WTC11 (cell line): ENCODE data around the gene FRS2. TPM values are rescaled to one million over a fixed set of nuclear protein-coding genes. Genes with fewer than 3 reads are reported as not detected.

Experiments used
- ATAC-seq: fragments of 200-7000 bp; cut with Tn5 transposase; 2 replicates; pipeline ENCODE4 v1.10.0; 2021; ENCODE audit warnings: mild to moderate bottlenecking, moderate library complexity
- CTCF ChIA-PET: fragments of 300-600 bp; sonication (Branson Sonifier 250); formaldehyde crosslinking; loops from one replicate; lab custom pipeline; 2021; ENCODE audit warnings: antibody characterized with exemption; lab: Charles Lee
- POLR2A ChIA-PET: fragments of 350-600 bp; sonication (Branson Sonifier 250); formaldehyde crosslinking; loops from one replicate; lab custom pipeline; 2021; ENCODE audit warnings: antibody characterized with exemption; lab: Charles Lee
- DNase-seq: peaks from one replicate; pipeline ENCODE4 v3.0.0; 2021; ENCODE audit warnings: low spot score
- H3K27ac Mint-ChIP-seq: 2 replicates; pipeline ENCODE4 v1.8.0; 2021; ENCODE audit warnings: mixed read lengths
- H3K27me3 Mint-ChIP-seq: 2 replicates; pipeline ENCODE4 v1.8.0; 2021; ENCODE audit warnings: low read depth, mild to moderate bottlenecking, moderate library complexity, mixed read lengths
- H3K36me3 Mint-ChIP-seq: 2 replicates; pipeline ENCODE4 v1.8.0; 2021; ENCODE audit warnings: mixed read lengths
- H3K4me1 Mint-ChIP-seq: 2 replicates; pipeline ENCODE4 v1.8.0; 2022; ENCODE audit warnings: mixed read lengths
- H3K4me3 Mint-ChIP-seq: 2 replicates; pipeline ENCODE4 v1.8.0; 2021; ENCODE audit warnings: mild to moderate bottlenecking, moderate library complexity, mixed read lengths
- H3K9me3 Mint-ChIP-seq: 2 replicates; pipeline ENCODE4 v1.8.0; 2021; ENCODE audit warnings: mixed read lengths
- AFF4 ChIP-seq: sonication (generic); formaldehyde crosslinking; IDR thresholded peaks from 2 replicates; pipeline ENCODE4 v1.8.1; 2023; ENCODE audit warnings: mild to moderate bottlenecking, missing genetic modification reagents, borderline replicate concordance
- CREB1 ChIP-seq: sonication (generic); formaldehyde crosslinking; IDR thresholded peaks from 2 replicates; pipeline ENCODE4 v1.8.0; 2023; ENCODE audit warnings: mild to moderate bottlenecking, missing genetic modification reagents
- CREM ChIP-seq: sonication (generic); formaldehyde crosslinking; IDR thresholded peaks from 2 replicates; pipeline ENCODE4 v1.8.1; 2022; ENCODE audit warnings: mild to moderate bottlenecking, missing genetic modification reagents, moderate library complexity
- E2F1 ChIP-seq: sonication (generic); formaldehyde crosslinking; IDR thresholded peaks from 2 replicates; pipeline ENCODE4 v1.8.0; 2022; ENCODE audit warnings: mild to moderate bottlenecking, missing genetic modification reagents
- E2F5 ChIP-seq: sonication (generic); formaldehyde crosslinking; IDR thresholded peaks from 2 replicates; pipeline ENCODE4 v1.8.1; 2022; ENCODE audit warnings: mild to moderate bottlenecking, moderate library complexity, missing genetic modification reagents
- ESRRA ChIP-seq: sonication (generic); formaldehyde crosslinking; IDR thresholded peaks from 2 replicates; pipeline ENCODE4 v1.8.1; 2022; ENCODE audit warnings: mild to moderate bottlenecking, missing genetic modification reagents, borderline replicate concordance
- ETV6 ChIP-seq: sonication (generic); formaldehyde crosslinking; IDR thresholded peaks from 2 replicates; pipeline ENCODE4 v1.8.1; 2022; ENCODE audit warnings: mild to moderate bottlenecking, missing genetic modification reagents
- KAT7 ChIP-seq: sonication (generic); formaldehyde crosslinking; IDR thresholded peaks from 2 replicates; pipeline ENCODE4 v1.8.1; 2023; ENCODE audit warnings: missing genetic modification reagents, mild to moderate bottlenecking, borderline replicate concordance
- MYBL2 ChIP-seq: sonication (generic); formaldehyde crosslinking; IDR thresholded peaks from 2 replicates; pipeline ENCODE4 v1.8.1; 2023; ENCODE audit warnings: mild to moderate bottlenecking, moderate library complexity, missing genetic modification reagents
- NFYB ChIP-seq: sonication (generic); formaldehyde crosslinking; conservative IDR thresholded peaks from 2 replicates; pipeline ENCODE4 v1.8.0; 2022; ENCODE audit warnings: low read depth, missing genetic modification reagents
- NR1H2 ChIP-seq: sonication (generic); formaldehyde crosslinking; IDR thresholded peaks from 2 replicates; pipeline ENCODE4 v1.9.0; 2021; ENCODE audit warnings: mild to moderate bottlenecking, moderate library complexity, missing genetic modification reagents
- PRRX2 ChIP-seq: fragments of 250-450 bp; sonication (Bioruptor Pico); IDR thresholded peaks from 2 replicates; pipeline ENCODE4 v1.8.0; 2021; ENCODE audit warnings: mild to moderate bottlenecking
- SOX15 ChIP-seq: fragments of 250-450 bp; sonication (Bioruptor Pico); IDR thresholded peaks from 2 replicates; pipeline ENCODE4 v1.9.0; 2021; ENCODE audit warnings: mild to moderate bottlenecking
- SP1 ChIP-seq: sonication (generic); formaldehyde crosslinking; conservative IDR thresholded peaks from 2 replicates; pipeline ENCODE4 v1.8.1; 2022; ENCODE audit warnings: missing genetic modification reagents
- TEAD1 ChIP-seq: sonication (generic); formaldehyde crosslinking; IDR thresholded peaks from 2 replicates; pipeline ENCODE4 v1.8.0; 2022; ENCODE audit warnings: mild to moderate bottlenecking, missing genetic modification reagents
- ZBTB21 ChIP-seq: sonication (generic); formaldehyde crosslinking; IDR thresholded peaks from 2 replicates; pipeline ENCODE4 v1.8.1; 2023; ENCODE audit warnings: mild to moderate bottlenecking, missing genetic modification reagents, borderline replicate concordance
- ZNF532 ChIP-seq: fragments of 250-450 bp; sonication (Bioruptor Pico); IDR thresholded peaks from 2 replicates; pipeline ENCODE4 v1.9.0; 2021; ENCODE audit warnings: mild to moderate bottlenecking, borderline replicate concordance
- total RNA-seq: library from RNA; stranded (reverse); gene quantifications from 3 replicates; pipeline ENCODE4 v1.2.3, GENCODE V29; 2021
- TF ChIP-seq, protein P1 (sequence below): fragments of 200-600 bp; IDR thresholded peaks from 2 replicates; pipeline ENCODE4 v1.8.0; 2022; ENCODE audit warnings: antibody characterized with exemption

Gene FRS2
- total RNA-seq, 1 experiment from 2014 or later, result 26.1 TPM

- no peak for TF ChIP-seq ZBTB21
- no peak for TF ChIP-seq SP1
- no peak for TF ChIP-seq E2F1
- TF ChIP-seq CREM (CRISPR knock-in tag), result no peak
Measured at GRCh38 chr12:69508621-69509020, 38.4 kb downstream of the FRS2 start (continued).

DNA sequence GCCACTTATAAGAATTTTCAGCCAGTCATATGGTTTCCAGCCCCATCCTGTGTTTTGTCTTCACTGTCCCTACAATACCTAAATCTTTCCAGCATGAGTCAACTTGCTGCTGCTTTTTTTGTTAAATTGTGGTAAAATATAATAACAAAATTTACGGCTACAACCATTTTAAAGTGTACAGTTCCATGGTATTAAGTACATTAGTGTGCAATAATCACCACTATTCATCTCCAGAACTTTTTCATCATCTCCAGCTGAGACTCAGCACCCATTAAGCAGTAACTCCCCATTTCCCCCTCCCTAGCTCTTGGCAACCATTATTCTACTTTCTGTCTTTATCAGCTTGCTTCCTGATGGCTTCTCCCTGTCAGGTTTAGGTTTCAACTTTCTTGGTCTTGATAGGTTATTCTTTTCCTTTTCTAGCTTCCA lies 39.1 kb downstream of the FRS2 start:
- H3K27ac Mint-ChIP-seq, result peak overlapping the region; percentile 54; the same call in 1 of the 2 replicates
- peak; percentile 38; the same call in 1 of the 2 replicates for ATAC-seq
- no peak for DNase-seq
- H3K9me3 Mint-ChIP-seq, result no peaks in the 10 kb centered on the region
- H3K4me1 Mint-ChIP-seq, result peaks cover 52% of the 10 kb centered on the region
- H3K27me3 Mint-ChIP-seq, result no peaks in the 10 kb centered on the region
- no peak overlapping the region for H3K4me3 Mint-ChIP-seq
- POLR2A ChIA-PET, result interaction anchor here (0.7 kb wide), 1 partner anchor 34 kb away, joined by 3 read pairs; no protein-coding TSS in a partner anchor
- CTCF ChIA-PET, result interaction anchor here (0.7 kb wide), 1 partner anchor 62 kb away, joined by 3 read pairs; no protein-coding TSS in a partner anchor
- no peak for TF ChIP-seq ZNF532 (CRISPR knock-in tag)
- no peak for TF ChIP-seq CREB1 (CRISPR knock-in tag)
- no peak for TF ChIP-seq NR1H2
- TF ChIP-seq, protein P1, sequence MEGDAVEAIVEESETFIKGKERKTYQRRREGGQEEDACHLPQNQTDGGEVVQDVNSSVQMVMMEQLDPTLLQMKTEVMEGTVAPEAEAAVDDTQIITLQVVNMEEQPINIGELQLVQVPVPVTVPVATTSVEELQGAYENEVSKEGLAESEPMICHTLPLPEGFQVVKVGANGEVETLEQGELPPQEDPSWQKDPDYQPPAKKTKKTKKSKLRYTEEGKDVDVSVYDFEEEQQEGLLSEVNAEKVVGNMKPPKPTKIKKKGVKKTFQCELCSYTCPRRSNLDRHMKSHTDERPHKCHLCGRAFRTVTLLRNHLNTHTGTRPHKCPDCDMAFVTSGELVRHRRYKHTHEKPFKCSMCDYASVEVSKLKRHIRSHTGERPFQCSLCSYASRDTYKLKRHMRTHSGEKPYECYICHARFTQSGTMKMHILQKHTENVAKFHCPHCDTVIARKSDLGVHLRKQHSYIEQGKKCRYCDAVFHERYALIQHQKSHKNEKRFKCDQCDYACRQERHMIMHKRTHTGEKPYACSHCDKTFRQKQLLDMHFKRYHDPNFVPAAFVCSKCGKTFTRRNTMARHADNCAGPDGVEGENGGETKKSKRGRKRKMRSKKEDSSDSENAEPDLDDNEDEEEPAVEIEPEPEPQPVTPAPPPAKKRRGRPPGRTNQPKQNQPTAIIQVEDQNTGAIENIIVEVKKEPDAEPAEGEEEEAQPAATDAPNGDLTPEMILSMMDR, result no peak
- TF ChIP-seq KAT7 (CRISPR knock-in tag), result no peak
- TF ChIP-seq MYBL2 (CRISPR knock-in tag), result no peak
- no peak for TF ChIP-seq ESRRA (CRISPR knock-in tag)
- no peak for TF ChIP-seq NFYB
- TF ChIP-seq PRRX2 (CRISPR knock-in tag), result no peak
- TF ChIP-seq AFF4 (CRISPR knock-in tag), result no peak
- TF ChIP-seq SOX15 (CRISPR knock-in tag), result no peak
- TF ChIP-seq ETV6 (CRISPR knock-in tag), result no peak
- TF ChIP-seq E2F5, result no peak
- no peak for TF ChIP-seq TEAD1
- TF ChIP-seq, all 79 proteins: peak for 0
- no peaks in the 10 kb centered on the region for H3K36me3 Mint-ChIP-seq
